Choroid plexus epithelial cell (primary cell): ENCODE data around the gene FOS.
A peak's percentile ranks its signal among the peaks of the same experiment; 100 is the strongest.

Source experiments
- DNase-seq: peaks from one replicate; pipeline ENCODE4 v3.0.0-alpha.2; 2010; ENCODE audit warnings: low read depth
- H3K4me3 ChIP-seq: 2 replicates; pipeline ENCODE4 v1.5.1; 2011; ENCODE audit warnings: low read depth, mild to moderate bottlenecking, control low read depth, low read length, moderate library complexity
- CTCF ChIP-seq: conservative IDR thresholded peaks from 2 replicates; pipeline ENCODE4 v1.5.1; 2011; ENCODE audit warnings: low read depth, mild to moderate bottlenecking, control low read depth, inconsistent platforms, low read length, moderate library complexity

The FOS gene

GRCh38 chr14:75312341-75312740 is 33.7 kb downstream of the FOS start:
- no peak for TF ChIP-seq CTCF
- DNase-seq = no peak
- H3K4me3 ChIP-seq = no peak overlapping the region

GRCh38 chr14:75313294-75313693 is 34.7 kb downstream of the FOS start:
- no peak for DNase-seq
- H3K4me3 ChIP-seq = no peak overlapping the region
- no peak for TF ChIP-seq CTCF

- H3K4me3 ChIP-seq = no peak overlapping the region
- no peak for TF ChIP-seq CTCF
- DNase-seq = peak; percentile 83
These were observed 36.5 kb downstream of the FOS start for GRCh38 chr14:75315144-75315543.

GRCh38 chr14:75317148-75317547 is 38.5 kb downstream of the FOS start:
- no peak overlapping the region for H3K4me3 ChIP-seq
- TF ChIP-seq CTCF = no peak
- DNase-seq = no peak

- H3K4me3 ChIP-seq = no peak overlapping the region
- no peak for DNase-seq
- no peak for TF ChIP-seq CTCF
These were observed 39.7 kb downstream of the FOS start for GRCh38 chr14:75318353-75318752.

- DNase-seq = no peak
- H3K4me3 ChIP-seq = no peak overlapping the region
- no peak for TF ChIP-seq CTCF
These were observed 40.4 kb downstream of the FOS start for GRCh38 chr14:75319021-75319420.

- no peak overlapping the region for H3K4me3 ChIP-seq
- TF ChIP-seq CTCF = no peak
- no peak for DNase-seq
These were observed 41.6 kb downstream of the FOS start for GRCh38 chr14:75320196-75320595.
